Stimulated activated CD4-positive, alpha-beta T cell treated with anti-CD3 and anti-CD28 coated beads, Interleukin-2, amount 100 ng/mL, for 4 hours (primary cell): ENCODE data around the gene TPSG1.
"Not testable (repeated sequence)": the region's sequence is repeated elsewhere in the genome, so short reads cannot be mapped to it uniquely, and the experiment has no call there.

ENCODE experiments used
- DNase-seq: peaks from one replicate; pipeline ENCODE4 v3.0.0-alpha.2; 2020; ENCODE audit warnings: low read depth

Gene TPSG1

DNA sequence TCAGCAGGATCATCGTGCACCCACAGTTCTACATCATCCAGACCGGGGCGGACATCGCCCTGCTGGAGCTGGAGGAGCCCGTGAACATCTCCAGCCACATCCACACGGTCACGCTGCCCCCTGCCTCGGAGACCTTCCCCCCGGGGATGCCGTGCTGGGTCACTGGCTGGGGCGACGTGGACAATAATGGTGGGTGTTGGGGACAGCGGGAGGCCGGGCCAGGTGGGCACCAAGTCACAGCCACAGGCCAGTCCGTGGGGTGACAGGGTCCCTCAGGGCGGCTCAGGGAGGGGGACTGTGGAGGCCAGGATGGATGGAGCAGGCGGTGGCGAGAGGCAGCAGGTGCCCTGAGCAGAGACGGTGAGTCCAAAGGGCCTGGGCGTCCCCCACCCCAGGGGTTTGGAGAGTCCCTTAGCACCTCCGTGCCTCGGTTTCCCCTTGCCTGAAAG, 31.8 kb upstream of the TPSG1 start:
- no peak for DNase-seq

DNA sequence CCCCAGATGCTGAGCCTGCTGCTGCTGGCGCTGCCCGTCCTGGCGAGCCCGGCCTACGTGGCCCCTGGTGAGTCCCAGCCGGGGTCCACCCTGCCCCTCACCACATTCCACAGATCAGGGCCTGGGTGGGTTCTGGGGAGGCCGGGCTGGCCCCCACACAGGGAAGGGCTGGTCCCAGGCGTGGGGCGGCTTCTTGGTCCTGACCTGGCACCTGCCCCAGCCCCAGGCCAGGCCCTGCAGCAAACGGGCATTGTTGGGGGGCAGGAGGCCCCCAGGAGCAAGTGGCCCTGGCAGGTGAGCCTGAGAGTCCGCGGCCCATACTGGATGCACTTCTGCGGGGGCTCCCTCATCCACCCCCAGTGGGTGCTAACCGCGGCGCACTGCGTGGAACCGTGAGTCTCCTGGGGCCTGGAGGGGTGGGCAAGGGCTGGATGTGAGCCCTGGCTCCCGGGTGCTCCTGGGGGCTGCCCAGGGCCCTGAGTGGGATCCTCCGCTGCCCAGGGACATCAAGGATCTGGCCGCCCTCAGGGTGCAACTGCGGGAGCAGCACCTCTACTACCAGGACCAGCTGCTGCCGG, 31.3 kb upstream of the TPSG1 start:
- DNase-seq = not testable (repeated sequence)

DNA sequence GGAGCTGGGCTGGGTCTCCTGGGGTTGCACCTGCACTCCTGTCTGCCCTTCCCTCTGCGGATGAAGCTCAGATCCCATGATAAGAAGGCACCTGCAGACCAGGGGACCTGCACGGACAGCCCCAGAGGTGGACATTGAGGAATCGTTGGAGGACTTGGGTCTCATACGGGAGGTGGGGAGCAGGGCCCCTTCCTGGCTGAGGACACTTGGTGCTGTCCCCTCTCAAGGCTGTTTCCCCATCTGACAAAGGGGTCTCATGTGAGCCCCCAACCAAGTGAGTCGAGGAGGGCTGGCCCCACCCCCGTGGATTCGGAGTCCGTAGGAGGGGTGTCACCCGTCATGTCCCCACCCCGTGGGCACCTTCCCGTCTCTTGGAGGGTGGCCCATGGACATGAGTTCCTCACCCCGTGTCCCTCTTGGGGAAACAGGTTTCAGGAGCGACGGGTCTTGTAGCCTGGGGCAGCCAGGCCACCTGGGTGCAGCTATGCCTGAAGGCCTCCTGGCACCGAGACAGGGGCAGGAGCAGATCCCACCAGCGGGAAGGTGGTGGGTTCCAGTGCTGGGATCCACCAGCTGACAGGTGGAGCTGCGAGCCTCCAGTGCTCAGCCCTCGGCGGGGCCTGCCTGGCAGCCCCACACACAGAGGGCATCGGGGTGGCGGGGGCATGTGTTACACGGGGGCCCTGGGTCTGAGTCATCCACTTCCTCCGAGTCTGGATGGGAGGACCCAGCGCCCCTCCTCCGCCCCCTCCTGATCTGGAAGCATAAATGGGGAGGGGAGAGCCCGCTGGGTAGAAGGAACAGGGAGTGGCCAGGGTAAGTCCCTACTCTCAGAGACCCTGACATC, 30.4 kb upstream of the TPSG1 start, which contains the start of gene TPSD1:
TSS of gene TPSD1 (plus strand) at position 794 of the 847 bp plus-strand sequence. CDS start 212 bp downstream, outside the sequence.
- not testable (repeated sequence) for DNase-seq

DNA sequence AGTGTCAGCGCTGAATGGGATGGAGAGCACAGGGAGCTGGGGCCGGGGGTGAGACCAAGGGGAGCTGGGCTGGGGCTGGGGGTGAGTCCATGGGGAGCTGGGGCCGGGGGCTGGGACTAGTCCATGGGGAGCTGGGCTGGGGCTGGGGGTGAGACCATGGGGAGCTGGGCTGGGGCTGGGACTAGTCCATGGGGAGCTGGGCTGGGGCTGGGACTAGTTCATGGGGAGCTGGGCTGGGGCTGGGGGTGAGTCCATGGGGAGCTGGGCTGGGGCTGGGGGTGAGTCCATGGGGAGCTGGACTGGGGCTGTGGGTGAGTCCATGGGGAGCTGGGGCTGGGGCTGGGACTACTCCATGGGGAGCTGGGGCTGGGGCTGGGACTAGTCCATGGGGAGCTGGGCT, 29.8 kb upstream of the TPSG1 start:
- not testable (repeated sequence) for DNase-seq

DNA sequence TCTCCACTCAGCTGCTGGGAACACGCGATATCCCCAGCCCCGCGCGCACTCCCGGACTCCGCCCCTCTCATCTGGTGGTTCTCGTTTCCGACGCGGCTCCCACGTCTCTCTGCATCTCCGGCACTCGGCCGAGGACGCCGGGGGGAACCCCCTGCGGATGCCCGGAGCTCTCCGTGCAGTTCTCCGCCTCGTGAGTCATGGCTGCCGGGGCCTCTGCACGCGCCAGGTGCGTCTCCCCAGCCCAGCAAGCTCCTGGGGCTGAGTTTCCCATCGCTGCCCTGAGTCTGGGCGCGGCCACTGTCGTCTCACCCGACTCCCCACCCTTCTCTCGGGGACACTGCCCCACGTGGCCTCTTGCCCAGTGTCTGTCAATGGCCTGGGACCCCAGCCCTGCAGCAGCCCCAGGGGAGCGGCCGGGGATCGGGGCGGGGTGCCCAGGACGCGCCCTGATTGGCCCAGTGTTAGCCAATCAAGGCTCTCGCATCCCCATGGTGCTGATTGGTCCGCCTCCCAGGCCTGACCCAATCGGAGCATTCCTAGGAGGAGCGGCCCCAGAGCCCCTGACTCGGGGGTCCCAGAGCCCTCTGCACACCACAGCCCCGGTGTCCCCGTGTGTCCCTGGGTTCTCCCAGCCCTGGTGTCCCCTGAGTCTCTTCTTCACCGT, 28.8 kb upstream of the TPSG1 start:
- DNase-seq = not testable (repeated sequence)

DNA sequence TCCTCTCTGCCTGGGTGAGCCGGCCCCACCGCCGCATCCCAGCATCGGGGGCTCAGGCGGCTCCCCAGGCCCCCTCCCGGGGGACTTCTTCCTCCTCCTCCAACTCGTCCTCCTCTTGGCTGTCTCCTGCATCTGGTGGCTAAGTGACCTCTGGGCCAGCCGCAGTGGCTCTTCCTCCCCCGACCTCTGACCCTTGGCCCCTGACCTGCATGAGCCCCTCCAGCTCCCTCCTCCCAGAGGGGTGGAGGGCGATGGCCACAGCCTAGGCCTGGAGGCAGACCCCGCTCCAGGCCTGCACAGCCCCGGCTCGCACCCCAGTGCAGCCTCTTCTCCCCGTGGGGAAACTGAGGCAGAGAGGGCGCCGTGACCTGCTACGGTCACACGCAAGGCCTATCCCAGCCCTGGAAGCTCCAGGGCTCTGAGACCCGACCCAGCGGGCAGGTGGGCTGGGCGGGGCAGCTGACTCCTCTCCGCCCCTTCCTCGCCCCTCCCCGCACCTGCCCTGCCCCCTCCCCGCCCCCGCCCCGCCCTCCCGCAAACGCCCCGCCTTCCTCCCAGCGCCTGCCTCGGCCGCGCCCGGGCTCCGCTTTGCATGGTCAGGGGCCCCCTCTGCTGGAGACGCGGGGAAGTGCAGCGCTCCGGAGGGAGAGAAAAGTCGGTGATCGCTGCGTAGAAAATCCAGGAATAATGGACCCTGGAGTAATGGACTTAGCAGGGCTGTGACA, 24.1 kb upstream of the TPSG1 start:
- not testable (repeated sequence) for DNase-seq

DNA sequence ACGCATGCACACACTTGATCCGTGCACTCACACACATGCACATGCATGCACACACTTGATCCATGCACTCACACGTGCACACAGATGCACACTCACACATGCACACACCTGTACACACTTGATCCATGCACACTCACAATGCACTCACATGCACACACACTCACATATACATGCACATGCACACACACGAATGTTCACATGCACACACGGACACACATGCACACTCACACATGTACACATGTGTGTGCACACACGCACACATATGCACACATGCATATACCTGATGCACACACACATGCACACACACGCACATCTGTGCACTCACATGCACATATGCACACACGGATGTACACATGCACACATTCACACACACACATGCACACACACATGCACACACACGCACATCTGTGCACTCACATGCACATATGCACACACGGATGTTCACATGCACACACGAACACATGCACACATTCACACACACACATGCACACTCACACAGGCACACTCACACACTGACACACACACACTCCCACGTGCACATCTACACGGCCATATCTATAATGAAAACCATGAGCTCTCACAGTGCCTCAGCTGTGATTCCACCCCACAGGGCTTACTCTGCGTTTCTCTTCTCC, 23.0 kb upstream of the TPSG1 start:
- not testable (repeated sequence) for DNase-seq

DNA sequence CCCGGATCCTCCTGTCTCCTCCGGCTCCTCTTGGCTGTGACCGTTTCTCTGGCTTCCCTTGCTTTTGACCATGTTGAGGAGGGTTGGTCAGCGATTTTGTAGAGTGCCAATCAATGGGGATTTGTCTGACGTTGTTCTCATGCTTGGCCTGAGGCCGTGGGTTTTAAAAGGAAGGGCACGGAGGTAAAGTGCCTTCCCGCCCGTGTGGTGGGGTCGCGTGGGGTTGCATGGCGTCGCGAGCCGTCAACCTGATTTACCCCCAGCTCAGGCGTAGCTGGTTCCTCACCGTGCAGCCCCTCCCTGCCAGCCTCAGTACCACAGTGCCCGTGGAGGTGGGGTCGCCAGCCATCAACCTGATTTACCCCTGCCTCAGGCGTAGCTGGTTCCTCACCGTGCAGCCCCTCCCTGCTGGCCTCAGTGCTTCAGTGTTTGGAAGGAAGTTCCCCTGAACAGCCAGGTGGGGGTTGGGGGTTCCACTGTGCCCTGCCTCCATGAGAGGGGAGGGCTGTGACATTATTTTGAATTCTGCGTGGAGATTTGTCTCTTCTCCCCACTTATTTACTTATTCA, 20.5 kb upstream of the TPSG1 start:
- DNase-seq = no peak

DNA sequence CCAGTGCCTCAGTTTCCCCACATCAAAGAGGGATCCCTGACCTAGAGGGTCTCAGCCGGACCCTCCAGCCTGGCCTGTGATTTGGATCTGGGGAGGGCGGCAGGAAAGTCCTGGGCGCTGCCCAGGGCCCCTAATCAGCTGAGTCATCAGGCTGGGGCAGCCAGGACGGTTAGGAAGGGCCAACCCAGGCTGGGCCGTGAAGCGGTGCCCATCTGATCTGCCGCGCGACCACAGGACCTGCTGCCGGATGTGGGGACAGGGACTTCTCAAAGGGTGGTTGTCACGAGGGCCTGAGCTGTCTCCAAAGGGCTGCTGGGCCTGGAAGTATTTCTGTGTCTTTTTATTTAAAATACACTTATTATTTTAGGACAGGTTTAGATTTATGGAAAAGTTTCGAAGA, 19.8 kb upstream of the TPSG1 start:
- no peak for DNase-seq

DNA sequence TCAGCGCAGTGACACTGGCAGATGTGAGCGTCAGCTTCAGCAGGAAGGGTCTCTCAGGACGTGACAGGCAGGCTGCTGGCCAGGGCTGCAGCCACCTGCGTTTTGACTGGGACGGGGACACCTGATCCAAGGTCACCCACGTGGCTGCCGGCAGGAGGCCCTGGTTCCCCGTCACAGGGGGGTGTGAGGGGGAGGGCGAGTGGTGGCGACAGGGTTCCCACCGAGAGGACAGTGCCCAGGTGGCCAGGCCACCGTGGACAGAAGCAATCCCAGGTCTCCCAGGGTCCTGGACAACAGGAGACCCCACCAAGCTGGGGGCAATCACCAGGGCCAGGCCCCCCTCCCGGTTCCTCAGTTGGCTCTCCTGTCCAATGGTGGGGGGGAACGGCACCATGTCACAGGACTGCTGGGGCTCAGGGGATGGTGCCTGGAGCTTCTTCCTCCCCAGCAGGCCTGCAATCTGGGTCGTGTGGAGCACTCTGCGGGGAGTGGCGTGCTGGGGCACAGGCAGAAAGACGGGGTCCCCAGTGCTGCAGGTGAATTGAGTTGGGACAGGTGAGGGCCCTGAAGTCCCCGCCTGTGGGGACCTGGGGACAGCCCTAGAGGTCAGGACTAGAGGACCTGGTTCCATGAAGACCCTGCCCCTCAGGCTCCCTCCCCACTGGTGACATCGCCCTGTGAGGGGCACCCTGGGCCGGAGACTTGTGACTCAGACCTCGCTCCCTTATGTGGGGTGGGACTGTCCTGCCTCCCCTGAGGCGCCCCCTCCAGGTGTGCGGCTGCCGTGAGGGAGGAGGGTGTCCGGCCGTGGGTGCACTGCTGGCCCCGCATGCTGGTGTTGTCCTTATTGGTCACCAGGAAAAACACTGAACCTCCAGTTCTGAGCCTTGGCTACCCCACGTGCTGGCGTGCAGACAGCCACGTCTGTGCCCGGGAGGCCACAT, 19.1 kb upstream of the TPSG1 start:
- DNase-seq = not testable (repeated sequence)

DNA sequence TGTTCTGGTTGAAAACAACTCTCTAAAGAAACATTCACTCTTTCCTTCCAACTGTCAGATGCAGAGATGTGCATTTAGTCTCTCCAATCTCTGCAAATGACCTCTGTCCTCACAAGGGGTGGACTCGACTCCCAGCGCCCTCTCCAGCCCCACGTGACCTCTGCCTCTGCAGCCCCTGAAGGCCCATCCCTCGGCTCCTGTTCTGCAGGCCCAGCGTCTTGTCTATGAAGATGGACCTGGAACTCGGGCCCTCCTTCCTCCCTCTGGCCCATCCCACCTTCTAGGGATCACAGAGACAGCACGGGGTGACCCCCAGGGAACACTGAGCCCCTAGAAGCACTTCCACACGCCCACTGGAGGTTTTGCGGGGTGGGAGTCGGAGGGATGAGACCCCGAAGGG, 18.3 kb upstream of the TPSG1 start:
- not testable (repeated sequence) for DNase-seq

DNA sequence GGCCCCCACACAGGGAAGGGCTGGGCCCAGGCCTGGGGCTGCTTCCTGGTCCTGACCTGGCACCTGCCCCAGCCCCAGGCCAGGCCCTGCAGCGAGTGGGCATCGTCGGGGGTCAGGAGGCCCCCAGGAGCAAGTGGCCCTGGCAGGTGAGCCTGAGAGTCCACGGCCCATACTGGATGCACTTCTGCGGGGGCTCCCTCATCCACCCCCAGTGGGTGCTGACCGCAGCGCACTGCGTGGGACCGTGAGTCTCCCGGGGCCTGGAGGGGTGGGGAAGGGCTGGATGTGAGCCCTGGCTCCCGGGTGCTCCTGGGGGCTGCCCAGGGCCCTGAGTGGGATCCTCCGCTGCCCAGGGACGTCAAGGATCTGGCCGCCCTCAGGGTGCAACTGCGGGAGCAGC, 16.0 kb upstream of the TPSG1 start:
- not testable (repeated sequence) for DNase-seq

DNA sequence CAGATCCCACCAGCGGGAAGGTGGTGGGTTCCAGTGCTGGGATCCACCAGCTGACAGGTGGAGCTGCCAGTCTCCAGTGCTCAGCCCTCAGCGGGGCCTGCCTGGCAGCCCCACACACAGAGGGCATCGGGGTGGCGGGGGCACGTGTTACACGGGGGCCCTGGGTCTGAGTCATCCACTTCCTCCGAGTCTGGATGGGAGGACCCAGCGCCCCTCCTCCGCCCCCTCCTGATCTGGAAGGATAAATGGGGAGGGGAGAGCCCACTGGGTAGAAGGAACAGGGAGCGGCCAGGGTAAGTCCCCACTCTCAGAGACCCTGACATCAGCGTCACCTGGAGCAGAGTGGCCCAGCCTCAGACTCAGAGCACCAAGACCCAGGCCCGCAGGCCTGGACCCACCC, 15.4 kb upstream of the TPSG1 start, which contains the start of gene TPSAB1:
TSS of gene TPSAB1 (plus strand) at position 270 of the 400 bp plus-strand sequence. CDS start 234 bp downstream, outside the sequence.
- DNase-seq = not testable (repeated sequence)

DNA sequence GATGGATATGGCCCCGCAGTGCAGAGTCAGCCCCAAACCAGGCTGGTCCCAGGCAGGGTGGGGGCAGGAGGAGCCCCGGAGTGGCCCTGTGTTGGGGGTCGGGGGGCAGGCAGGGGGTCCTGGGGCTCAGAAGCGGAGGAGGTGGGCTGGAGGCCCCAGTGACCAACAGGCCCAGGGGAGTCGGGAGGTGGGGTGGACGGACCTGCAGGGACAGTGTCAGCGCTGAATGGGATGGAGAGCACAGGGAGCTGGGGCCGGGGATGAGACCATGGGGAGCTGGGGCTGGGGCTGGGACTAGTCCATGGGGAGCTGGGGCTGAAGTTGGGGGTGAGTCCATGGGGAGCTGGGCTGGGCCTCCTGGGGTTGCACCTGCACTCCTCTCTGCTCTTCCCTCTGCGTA, 14.5 kb upstream of the TPSG1 start:
- DNase-seq = not testable (repeated sequence)

DNA sequence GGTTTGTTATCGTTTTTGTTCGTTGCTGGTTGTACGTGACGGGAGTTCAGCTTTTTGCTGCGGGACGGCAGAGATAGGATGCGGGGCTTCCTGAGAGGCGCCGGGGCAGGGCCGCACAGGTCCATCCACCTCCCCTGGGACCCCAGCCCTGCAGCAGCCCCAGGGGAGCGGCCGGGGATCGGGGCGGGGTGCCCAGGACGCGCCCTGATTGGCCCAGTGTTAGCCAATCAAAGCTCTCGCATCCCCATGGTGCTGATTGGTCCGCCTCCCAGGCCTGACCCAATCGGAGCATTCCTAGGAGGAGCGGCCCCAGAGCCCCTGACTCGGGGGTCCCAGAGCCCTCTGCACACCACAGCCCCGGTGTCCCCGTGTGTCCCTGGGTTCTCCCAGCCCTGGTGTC, 13.8 kb upstream of the TPSG1 start:
- DNase-seq = not testable (repeated sequence)

DNA sequence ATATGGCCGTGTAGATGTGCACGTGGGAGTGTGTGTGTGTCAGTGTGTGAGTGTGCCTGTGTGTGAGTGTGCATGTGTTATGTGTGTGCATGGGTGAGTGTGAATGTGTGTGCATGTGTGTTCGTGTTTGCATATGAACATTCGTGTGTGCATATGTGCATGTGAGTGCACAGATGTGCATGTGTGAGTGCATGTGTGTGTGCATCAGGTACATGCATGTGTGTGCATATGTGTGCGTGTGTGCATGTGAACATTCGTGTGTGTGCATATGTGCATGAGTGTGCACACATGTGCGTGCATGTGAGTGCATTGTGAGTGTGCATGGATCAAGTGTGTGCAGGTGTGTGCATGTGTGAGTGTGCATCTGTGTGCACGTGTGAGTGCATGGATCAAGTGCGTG, 12.9 kb upstream of the TPSG1 start:
- no peak for DNase-seq

DNA sequence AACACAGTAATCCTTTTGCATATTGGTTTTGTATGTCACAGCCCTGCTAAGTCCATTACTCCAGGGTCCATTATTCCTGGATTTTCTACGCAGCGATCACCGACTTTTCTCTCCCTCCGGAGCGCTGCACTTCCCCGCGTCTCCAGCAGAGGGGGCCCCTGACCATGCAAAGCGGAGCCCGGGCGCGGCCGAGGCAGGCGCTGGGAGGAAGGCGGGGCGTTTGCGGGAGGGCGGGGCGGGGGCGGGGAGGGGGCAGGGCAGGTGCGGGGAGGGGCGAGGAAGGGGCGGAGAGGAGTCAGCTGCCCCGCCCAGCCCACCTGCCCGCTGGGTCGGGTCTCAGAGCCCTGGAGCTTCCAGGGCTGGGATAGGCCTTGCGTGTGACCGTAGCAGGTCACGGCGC, 11.6 kb upstream of the TPSG1 start:
- not testable (repeated sequence) for DNase-seq

DNA sequence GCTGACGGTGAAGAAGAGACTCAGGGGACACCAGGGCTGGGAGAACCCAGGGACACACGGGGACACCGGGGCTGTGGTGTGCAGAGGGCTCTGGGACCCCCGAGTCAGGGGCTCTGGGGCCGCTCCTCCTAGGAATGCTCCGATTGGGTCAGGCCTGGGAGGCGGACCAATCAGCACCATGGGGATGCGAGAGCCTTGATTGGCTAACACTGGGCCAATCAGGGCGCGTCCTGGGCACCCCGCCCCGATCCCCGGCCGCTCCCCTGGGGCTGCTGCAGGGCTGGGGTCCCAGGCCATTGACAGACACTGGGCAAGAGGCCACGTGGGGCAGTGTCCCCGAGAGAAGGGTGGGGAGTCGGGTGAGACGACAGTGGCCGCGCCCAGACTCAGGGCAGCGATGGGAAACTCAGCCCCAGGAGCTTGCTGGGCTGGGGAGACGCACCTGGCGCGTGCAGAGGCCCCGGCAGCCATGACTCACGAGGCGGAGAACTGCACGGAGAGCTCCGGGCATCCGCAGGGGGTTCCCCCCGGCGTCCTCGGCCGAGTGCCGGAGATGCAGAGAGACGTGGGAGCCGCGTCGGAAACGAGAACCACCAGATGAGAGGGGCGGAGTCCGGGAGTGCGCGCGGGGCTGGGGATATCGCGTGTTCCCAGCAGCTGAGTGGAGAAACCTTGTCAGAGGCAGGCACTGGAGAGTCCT, 7.1 kb upstream of the TPSG1 start:
- not testable (repeated sequence) for DNase-seq

DNA sequence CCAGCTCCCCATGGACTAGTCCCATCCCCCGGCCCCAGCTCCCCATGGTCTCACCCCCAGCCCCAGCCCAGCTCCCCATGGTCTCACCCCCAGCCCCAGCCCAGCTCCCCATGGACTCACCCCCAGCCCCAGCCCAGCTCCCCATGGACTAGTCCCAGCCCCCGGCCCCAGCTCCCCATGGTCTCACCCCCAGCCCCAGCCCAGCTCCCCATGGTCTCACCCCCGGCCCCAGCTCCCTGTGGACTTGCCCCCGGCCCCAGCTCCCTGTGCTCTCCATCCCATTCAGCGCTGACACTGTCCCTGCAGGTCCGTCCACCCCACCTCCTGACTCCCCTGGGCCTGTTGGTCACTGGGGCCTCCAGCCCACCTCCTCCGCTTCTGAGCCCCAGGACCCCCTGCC, 6.2 kb upstream of the TPSG1 start:
- DNase-seq = not testable (repeated sequence)
